Measurements from ENCODE around the gene ITGB4. TPM values are rescaled to one million over a fixed set of nuclear protein-coding genes. Genes with fewer than 3 reads are reported as not detected.

ITGB4 gene
- total RNA-seq, 1 donor from 2014 or later = 82.2 TPM

- TF ChIP-seq CTCF (IDR thresholded peaks at IDR 0.05) = no peak
- peaks cover 16% of the 10 kb centered on the region for H3K4me1 ChIP-seq
- no peaks in the 10 kb centered on the region for H3K9me3 ChIP-seq
- H3K27ac ChIP-seq = peak overlapping the region; percentile 92
- intact Hi-C loops (cut with DNase I) = no loop called here
- no peak overlapping the region for H3K4me3 ChIP-seq
- ATAC-seq (peak; percentile 49), DNase-seq (no peak)
- peaks cover 8% of the 10 kb centered on the region for H3K36me3 ChIP-seq
- H3K27me3 ChIP-seq = no peaks in the 10 kb centered on the region
Observed at GRCh38 chr17:75765981-75766380, 44.7 kb downstream of the ITGB4 start.

- H3K27me3 ChIP-seq = no peaks in the 10 kb centered on the region
- H3K27ac ChIP-seq = no peak overlapping the region
- H3K4me1 ChIP-seq = peaks cover 16% of the 10 kb centered on the region
- intact Hi-C loops (cut with DNase I) = no loop called here
- H3K9me3 ChIP-seq = no peaks in the 10 kb centered on the region
- H3K4me3 ChIP-seq = no peak overlapping the region
- no peak for TF ChIP-seq CTCF (IDR thresholded peaks at IDR 0.05)
- H3K36me3 ChIP-seq = peaks cover under 1% of the 10 kb centered on the region
- ATAC-seq (no peak), DNase-seq (no peak)
Observed at GRCh38 chr17:75767881-75768280, 46.6 kb downstream of the ITGB4 start.

GRCh38 chr17:75769536-75769935 is 48.3 kb downstream of the ITGB4 start:
- TF ChIP-seq CTCF (IDR thresholded peaks at IDR 0.05) = no peak
- Histone ChIP-seq H3K27me3 (no peaks in the 10 kb centered on the region), H3K27ac (no peak overlapping the region), H3K4me1 (peaks cover 4% of the 10 kb centered on the region), H3K4me3 (no peak overlapping the region), H3K9me3 (no peaks in the 10 kb centered on the region), H3K36me3 (peaks cover 3% of the 10 kb centered on the region)
- intact Hi-C loops (cut with DNase I) = no loop called here
- ATAC-seq (no peak), DNase-seq (no peak)

GRCh38 chr17:75771334-75772281 is 50.3 kb downstream of the ITGB4 start:
- Histone ChIP-seq H3K4me1 (peaks cover 11% of the 10 kb centered on the region), H3K27ac (no peak overlapping the region), H3K36me3 (peaks cover 18% of the 10 kb centered on the region), H3K27me3 (no peaks in the 10 kb centered on the region), H3K4me3 (no peak overlapping the region), H3K9me3 (no peaks in the 10 kb centered on the region)
- TF ChIP-seq CTCF (IDR thresholded peaks at IDR 0.05) = no peak
- ATAC-seq = no peak
- DNase-seq = peak; percentile 32
- intact Hi-C loops (cut with DNase I) = no loop called here

- DNase-seq (peak; percentile 65), ATAC-seq (no peak)
- Histone ChIP-seq H3K4me3 (no peak overlapping the region), H3K9me3 (no peaks in the 10 kb centered on the region), H3K27ac (no peak overlapping the region), H3K4me1 (peaks cover 20% of the 10 kb centered on the region), H3K36me3 (peaks cover 35% of the 10 kb centered on the region), H3K27me3 (no peaks in the 10 kb centered on the region)
- no peak for TF ChIP-seq CTCF (IDR thresholded peaks at IDR 0.05)
- intact Hi-C loops (cut with DNase I) = no loop called here
Observed at GRCh38 chr17:75773121-75773807, 52.0 kb downstream of the ITGB4 start.
